HepG2 (cell line): ENCODE measurements around the gene LLGL2. TPM values are rescaled to one million over a fixed set of nuclear protein-coding genes. Genes with fewer than 3 reads are reported as not detected.

Experiments used
- CBX5 ChIP-seq: sonication (generic); formaldehyde crosslinking; IDR thresholded peaks from 2 replicates; pipeline ENCODE4 v1.4.0; 2020; ENCODE audit warnings: missing genetic modification reagents, borderline replicate concordance
- GATAD2A ChIP-seq: IDR thresholded peaks from 2 replicates; pipeline ENCODE4 v1.6.1; 2016
- MIXL1 ChIP-seq: IDR thresholded peaks from 2 replicates; pipeline ENCODE4 v1.6.1; 2016
- MTA1 ChIP-seq: sonication (generic); formaldehyde crosslinking; IDR thresholded peaks from 2 replicates; pipeline ENCODE4 v1.4.0; 2020; ENCODE audit warnings: missing genetic modification reagents, mild to moderate bottlenecking, borderline replicate concordance
- ZFP82 ChIP-seq: sonication (generic); formaldehyde crosslinking; IDR thresholded peaks from 2 replicates; pipeline ENCODE4 v1.5.1; 2020; ENCODE audit warnings: mild to moderate bottlenecking, missing genetic modification reagents, borderline replicate concordance
- ZNF747 ChIP-seq: sonication (generic); formaldehyde crosslinking; IDR thresholded peaks from 2 replicates; pipeline ENCODE4 v1.8.1; 2023; ENCODE audit warnings: missing genetic modification reagents, mild to moderate bottlenecking, borderline replicate concordance
- ZSCAN12 ChIP-seq: sonication (generic); formaldehyde crosslinking; IDR thresholded peaks from 2 replicates; pipeline ENCODE4 v1.9.0; 2021; ENCODE audit warnings: mild to moderate bottlenecking, missing genetic modification reagents
- polyA plus RNA-seq, 8 experiments: library from polyadenylated mRNA; depleted of rRNA in 3 of 8; stranded (reverse) in 7 of 8; unstranded in 1 of 8; fragments of >200 nt; fragmentation: Illumina TruSeq in 4 of 8; extraction: Trizol in 4 of 8; gene quantifications; 2 replicates each; pipeline versions ENCODE4 v1.2.1 to v1.2.3, GENCODE V29; 2011 to 2016; ENCODE audit warnings: low read depth in 4 of 8, missing spikeins in 1 of 8, mixed read lengths in 1 of 8; ENCODE audit not compliant: insufficient read depth in 1 of 8
- total RNA-seq, 5 experiments: library from RNA; depleted of rRNA; stranded (reverse); fragments of >200 nt; fragmentation: Illumina TruSeq; extraction: Trizol; gene quantifications; 2 replicates each; pipeline ENCODE4 v1.2.3, GENCODE V29; 2016; ENCODE audit warnings: low read depth in 1 of 5
- TF ChIP-seq, protein P1 (sequence below): sonication (generic); formaldehyde crosslinking; IDR thresholded peaks from 2 replicates; pipeline ENCODE4 v1.5.1; 2020; ENCODE audit warnings: mild to moderate bottlenecking, missing genetic modification reagents, borderline replicate concordance
- TF ChIP-seq, protein P2 (sequence below): sonication (generic); IDR thresholded peaks from 2 replicates; pipeline ENCODE4 v1.6.1; 2016; ENCODE audit warnings: low read depth, borderline replicate concordance
- TF ChIP-seq, protein P3 (sequence below): sonication (generic); formaldehyde crosslinking; IDR thresholded peaks from 2 replicates; pipeline ENCODE4 v1.4.0; 2020; ENCODE audit warnings: missing genetic modification reagents, borderline replicate concordance
- TF ChIP-seq, protein P4 (sequence below): sonication (generic); formaldehyde crosslinking; conservative IDR thresholded peaks from 2 replicates; pipeline ENCODE4 v1.4.0; 2020; ENCODE audit warnings: mild to moderate bottlenecking, missing genetic modification reagents, moderate library complexity
- TF ChIP-seq, protein P5 (sequence below): sonication (generic); formaldehyde crosslinking; IDR thresholded peaks from 2 replicates; pipeline ENCODE4 v1.5.0; 2020; ENCODE audit warnings: mild to moderate bottlenecking, missing genetic modification reagents, borderline replicate concordance

Gene LLGL2
- total and polyA plus RNA-seq, 2 of the 13 experiments (the other 11 are each of a cell fraction or from before 2014, with no cell fraction given): 83.0 to 86.7 TPM

DNA sequence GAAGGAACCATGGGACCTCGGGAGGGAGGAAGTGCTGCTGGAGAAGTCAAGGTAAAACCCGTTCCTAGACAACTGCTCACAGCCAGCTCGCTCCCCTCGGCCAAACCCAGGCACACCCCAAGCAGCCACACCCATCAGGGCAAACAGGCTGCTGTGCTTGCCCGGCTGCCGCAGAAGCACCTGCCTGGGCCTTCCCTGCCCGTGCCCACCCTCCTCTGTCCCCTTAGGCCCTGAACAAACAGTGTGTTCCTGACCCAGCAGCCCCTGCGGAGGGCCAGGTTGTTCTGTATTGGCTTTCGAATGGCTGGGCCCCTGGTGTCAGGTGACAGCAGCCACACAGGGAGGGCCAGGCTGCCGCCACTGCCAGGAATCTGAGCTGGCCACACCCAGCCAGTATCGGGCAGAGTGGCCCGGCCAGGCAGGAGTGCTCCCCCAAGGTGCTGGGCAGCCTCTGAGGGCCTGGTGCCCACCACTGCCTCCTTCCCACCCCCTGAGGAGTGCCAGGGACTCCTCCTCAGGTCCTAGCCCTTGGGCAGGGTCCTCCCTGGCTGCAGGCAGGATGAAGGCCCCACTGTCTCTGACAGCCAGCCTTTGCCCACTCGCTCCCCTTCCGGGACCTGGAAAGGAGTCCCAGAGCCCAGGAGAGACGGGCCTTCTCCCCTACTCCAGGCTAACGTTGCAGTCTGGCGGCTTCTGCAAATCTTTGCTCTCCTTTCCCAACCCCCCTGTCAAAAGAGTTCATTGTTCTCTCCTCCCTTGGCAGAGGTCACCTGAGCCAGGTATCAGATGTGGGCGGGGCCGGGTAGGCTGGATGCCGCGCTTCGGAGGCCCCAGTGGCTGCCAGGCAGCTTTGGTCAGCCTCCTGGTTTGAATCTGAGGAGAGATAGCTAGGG is 24.0 kb downstream of the LLGL2 start (continued):
- TF ChIP-seq, protein P1, sequence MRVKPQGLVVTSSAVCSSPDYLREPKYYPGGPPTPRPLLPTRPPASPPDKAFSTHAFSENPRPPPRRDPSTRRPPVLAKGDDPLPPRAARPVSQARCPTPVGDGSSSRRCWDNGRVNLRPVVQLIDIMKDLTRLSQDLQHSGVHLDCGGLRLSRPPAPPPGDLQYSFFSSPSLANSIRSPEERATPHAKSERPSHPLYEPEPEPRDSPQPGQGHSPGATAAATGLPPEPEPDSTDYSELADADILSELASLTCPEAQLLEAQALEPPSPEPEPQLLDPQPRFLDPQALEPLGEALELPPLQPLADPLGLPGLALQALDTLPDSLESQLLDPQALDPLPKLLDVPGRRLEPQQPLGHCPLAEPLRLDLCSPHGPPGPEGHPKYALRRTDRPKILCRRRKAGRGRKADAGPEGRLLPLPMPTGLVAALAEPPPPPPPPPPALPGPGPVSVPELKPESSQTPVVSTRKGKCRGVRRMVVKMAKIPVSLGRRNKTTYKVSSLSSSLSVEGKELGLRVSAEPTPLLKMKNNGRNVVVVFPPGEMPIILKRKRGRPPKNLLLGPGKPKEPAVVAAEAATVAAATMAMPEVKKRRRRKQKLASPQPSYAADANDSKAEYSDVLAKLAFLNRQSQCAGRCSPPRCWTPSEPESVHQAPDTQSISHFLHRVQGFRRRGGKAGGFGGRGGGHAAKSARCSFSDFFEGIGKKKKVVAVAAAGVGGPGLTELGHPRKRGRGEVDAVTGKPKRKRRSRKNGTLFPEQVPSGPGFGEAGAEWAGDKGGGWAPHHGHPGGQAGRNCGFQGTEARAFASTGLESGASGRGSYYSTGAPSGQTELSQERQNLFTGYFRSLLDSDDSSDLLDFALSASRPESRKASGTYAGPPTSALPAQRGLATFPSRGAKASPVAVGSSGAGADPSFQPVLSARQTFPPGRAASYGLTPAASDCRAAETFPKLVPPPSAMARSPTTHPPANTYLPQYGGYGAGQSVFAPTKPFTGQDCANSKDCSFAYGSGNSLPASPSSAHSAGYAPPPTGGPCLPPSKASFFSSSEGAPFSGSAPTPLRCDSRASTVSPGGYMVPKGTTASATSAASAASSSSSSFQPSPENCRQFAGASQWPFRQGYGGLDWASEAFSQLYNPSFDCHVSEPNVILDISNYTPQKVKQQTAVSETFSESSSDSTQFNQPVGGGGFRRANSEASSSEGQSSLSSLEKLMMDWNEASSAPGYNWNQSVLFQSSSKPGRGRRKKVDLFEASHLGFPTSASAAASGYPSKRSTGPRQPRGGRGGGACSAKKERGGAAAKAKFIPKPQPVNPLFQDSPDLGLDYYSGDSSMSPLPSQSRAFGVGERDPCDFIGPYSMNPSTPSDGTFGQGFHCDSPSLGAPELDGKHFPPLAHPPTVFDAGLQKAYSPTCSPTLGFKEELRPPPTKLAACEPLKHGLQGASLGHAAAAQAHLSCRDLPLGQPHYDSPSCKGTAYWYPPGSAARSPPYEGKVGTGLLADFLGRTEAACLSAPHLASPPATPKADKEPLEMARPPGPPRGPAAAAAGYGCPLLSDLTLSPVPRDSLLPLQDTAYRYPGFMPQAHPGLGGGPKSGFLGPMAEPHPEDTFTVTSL (CRISPR knock-in tag): 0 out of 2 replicates have a peak, but pooled peaks have one; percentile 14
- TF ChIP-seq MIXL1 (0 out of 2 replicates have a peak, but pooled peaks have one; percentile 20), ZSCAN12 (no peak), CBX5 (no peak), GATAD2A (CRISPR knock-in tag) (peak; percentile 82), MTA1 (CRISPR knock-in tag) (peak; percentile 83; the same call in 1 of the 2 replicates), ZNF747 (CRISPR knock-in tag) (peak; percentile 58; the same call in 1 of the 2 replicates), ZFP82 (no peak)
- TF ChIP-seq, protein P2, sequence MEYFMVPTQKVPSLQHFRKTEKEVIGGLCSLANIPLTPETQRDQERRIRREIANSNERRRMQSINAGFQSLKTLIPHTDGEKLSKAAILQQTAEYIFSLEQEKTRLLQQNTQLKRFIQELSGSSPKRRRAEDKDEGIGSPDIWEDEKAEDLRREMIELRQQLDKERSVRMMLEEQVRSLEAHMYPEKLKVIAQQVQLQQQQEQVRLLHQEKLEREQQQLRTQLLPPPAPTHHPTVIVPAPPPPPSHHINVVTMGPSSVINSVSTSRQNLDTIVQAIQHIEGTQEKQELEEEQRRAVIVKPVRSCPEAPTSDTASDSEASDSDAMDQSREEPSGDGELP: peak; percentile 82; the same call in 1 of the 2 replicates
- TF ChIP-seq, protein P3, sequence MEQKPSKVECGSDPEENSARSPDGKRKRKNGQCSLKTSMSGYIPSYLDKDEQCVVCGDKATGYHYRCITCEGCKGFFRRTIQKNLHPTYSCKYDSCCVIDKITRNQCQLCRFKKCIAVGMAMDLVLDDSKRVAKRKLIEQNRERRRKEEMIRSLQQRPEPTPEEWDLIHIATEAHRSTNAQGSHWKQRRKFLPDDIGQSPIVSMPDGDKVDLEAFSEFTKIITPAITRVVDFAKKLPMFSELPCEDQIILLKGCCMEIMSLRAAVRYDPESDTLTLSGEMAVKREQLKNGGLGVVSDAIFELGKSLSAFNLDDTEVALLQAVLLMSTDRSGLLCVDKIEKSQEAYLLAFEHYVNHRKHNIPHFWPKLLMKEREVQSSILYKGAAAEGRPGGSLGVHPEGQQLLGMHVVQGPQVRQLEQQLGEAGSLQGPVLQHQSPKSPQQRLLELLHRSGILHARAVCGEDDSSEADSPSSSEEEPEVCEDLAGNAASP (CRISPR knock-in tag): peak; percentile 30
- TF ChIP-seq, protein P4, sequence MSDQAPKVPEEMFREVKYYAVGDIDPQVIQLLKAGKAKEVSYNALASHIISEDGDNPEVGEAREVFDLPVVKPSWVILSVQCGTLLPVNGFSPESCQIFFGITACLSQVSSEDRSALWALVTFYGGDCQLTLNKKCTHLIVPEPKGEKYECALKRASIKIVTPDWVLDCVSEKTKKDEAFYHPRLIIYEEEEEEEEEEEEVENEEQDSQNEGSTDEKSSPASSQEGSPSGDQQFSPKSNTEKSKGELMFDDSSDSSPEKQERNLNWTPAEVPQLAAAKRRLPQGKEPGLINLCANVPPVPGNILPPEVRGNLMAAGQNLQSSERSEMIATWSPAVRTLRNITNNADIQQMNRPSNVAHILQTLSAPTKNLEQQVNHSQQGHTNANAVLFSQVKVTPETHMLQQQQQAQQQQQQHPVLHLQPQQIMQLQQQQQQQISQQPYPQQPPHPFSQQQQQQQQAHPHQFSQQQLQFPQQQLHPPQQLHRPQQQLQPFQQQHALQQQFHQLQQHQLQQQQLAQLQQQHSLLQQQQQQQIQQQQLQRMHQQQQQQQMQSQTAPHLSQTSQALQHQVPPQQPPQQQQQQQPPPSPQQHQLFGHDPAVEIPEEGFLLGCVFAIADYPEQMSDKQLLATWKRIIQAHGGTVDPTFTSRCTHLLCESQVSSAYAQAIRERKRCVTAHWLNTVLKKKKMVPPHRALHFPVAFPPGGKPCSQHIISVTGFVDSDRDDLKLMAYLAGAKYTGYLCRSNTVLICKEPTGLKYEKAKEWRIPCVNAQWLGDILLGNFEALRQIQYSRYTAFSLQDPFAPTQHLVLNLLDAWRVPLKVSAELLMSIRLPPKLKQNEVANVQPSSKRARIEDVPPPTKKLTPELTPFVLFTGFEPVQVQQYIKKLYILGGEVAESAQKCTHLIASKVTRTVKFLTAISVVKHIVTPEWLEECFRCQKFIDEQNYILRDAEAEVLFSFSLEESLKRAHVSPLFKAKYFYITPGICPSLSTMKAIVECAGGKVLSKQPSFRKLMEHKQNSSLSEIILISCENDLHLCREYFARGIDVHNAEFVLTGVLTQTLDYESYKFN: peak; percentile 81
- TF ChIP-seq, protein P5, sequence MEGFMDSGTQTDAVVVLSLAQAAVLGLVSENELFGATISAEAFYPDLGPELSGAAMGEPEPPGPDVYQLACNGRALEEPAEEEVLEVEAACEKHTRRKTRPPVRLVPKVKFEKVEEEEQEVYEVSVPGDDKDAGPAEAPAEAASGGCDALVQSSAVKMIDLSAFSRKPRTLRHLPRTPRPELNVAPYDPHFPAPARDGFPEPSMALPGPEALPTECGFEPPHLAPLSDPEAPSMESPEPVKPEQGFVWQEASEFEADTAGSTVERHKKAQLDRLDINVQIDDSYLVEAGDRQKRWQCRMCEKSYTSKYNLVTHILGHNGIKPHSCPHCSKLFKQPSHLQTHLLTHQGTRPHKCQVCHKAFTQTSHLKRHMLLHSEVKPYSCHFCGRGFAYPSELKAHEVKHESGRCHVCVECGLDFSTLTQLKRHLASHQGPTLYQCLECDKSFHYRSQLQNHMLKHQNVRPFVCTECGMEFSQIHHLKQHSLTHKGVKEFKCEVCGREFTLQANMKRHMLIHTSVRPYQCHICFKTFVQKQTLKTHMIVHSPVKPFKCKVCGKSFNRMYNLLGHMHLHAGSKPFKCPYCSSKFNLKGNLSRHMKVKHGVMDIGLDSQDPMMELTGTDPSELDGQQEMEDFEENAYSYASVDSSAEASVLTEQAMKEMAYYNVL (CRISPR knock-in tag): peak; percentile 78; the same call in 1 of the 2 replicates
